SK-N-SH (cell line): ENCODE measurements around the gene DCST1.

Experiments
- FOXJ3 ChIP-seq: sonication (generic); formaldehyde crosslinking; IDR thresholded peaks from 2 replicates; pipeline ENCODE4 v1.5.1; 2020; ENCODE audit warnings: mild to moderate bottlenecking, missing genetic modification reagents
- JUND ChIP-seq: IDR thresholded peaks from 2 replicates; pipeline ENCODE4 v1.4.0; 2012
- TF ChIP-seq, protein P1 (sequence below): fragments of 150-350 bp; IDR thresholded peaks from 2 replicates; pipeline ENCODE4 v1.6.1; 2017; ENCODE audit warnings: antibody characterized with exemption, low read length, low read depth, borderline replicate concordance

DNA sequence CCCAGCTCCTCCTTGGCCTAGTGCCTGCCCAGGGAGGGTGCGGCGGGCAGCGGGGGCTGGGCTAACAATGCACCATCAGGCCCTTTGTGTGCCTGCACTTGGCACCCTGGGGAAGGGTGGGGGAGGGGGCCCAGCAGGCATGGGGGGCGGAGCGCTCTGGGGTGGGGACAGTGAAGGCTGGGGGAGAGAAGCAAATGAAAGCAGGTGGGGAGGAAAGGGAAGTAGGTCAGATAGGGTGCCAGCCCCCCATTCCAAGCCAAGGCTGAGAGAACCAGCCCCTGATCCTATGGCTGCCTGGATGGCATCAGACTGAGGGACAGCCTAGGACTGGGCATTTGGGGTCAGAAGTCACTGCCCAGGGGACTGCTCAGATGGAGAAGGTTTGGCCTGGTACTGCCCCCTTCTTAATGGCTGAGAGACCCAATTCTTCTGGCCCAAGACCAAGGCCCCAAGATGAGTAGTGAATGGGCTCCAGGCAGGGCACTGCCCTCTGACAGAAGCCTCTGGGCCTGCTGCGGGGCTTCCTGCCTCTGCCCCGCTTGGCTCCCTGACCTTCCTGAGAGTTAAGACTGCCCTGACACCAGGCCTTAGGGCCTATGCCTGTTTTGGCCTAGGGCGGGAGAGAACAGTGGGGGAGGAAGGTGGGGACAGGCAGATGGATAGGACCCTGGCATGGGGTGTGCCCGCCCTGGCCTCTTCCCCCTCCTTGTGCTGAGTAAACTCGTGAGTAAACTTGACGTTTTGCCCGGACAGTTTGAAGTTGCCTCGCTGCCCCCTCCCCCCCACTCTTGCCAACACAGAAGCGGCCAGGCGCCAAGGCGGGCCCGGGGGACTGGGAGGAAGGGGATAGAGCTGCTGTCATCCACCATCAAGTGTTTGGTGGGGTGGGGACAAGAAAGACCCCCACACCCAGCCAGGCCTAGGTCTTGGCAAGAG lies 28.3 kb upstream of the DCST1 start:
- TF ChIP-seq FOXJ3 (CRISPR knock-in tag) (no peak), JUND (no peak)
- TF ChIP-seq, protein P1, sequence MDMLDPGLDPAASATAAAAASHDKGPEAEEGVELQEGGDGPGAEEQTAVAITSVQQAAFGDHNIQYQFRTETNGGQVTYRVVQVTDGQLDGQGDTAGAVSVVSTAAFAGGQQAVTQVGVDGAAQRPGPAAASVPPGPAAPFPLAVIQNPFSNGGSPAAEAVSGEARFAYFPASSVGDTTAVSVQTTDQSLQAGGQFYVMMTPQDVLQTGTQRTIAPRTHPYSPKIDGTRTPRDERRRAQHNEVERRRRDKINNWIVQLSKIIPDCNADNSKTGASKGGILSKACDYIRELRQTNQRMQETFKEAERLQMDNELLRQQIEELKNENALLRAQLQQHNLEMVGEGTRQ, result no peak
